ENCODE results near the gene CCDC91. TPM values are rescaled to one million over a fixed set of nuclear protein-coding genes. Genes with fewer than 3 reads are reported as not detected.

Gene CCDC91
- total and polyA plus RNA-seq, 2 donors (not counting 1 experiment from before 2014, with no cell fraction given): 23.9 to 47.6 TPM

GRCh38 chr12:28242129-28242495 is 51.9 kb downstream of the CCDC91 start:
- Histone ChIP-seq H3K4me2 (ENCODE audit: extremely low read depth, insufficient read depth, low read length) (no peak overlapping the region), H3K4me3 (replicated peaks in 1 of 4; ENCODE audit: control extremely low read depth in 1 of 4, insufficient read depth in 1 of 4, low read depth in 3 of 4, low read length in 4 of 4) (no peak overlapping the region), H3K9me3 (ENCODE audit: control insufficient read depth, insufficient read depth, low read depth, low read length) (no peaks in the 10 kb centered on the region), H3K9ac (ENCODE audit: insufficient read depth, low read length) (no peak overlapping the region), H3K4me1 (ENCODE audit: control insufficient read depth, extremely low read depth, insufficient read depth, low read length) (no peaks in the 10 kb centered on the region), H4K20me1 (ENCODE audit: control insufficient read depth, extremely low read depth, insufficient read depth, low read length) (no peaks in the 10 kb centered on the region), H3K27ac (ENCODE audit: insufficient read depth, low read length) (no peak overlapping the region), H3K36me3 (ENCODE audit: control insufficient read depth, insufficient read depth, low read length) (no peaks in the 10 kb centered on the region), H3K79me2 (ENCODE audit: control insufficient read depth, insufficient read depth, low read length) (no peaks in the 10 kb centered on the region), H2AFZ (ENCODE audit: low read length) (no peak overlapping the region), H3K27me3 (ENCODE audit: control insufficient read depth, insufficient read depth, low read length) (no peaks in the 10 kb centered on the region)
- no peak for DNase-seq (ENCODE audit: low read depth in 2 of 2)
- TF ChIP-seq, protein P1, sequence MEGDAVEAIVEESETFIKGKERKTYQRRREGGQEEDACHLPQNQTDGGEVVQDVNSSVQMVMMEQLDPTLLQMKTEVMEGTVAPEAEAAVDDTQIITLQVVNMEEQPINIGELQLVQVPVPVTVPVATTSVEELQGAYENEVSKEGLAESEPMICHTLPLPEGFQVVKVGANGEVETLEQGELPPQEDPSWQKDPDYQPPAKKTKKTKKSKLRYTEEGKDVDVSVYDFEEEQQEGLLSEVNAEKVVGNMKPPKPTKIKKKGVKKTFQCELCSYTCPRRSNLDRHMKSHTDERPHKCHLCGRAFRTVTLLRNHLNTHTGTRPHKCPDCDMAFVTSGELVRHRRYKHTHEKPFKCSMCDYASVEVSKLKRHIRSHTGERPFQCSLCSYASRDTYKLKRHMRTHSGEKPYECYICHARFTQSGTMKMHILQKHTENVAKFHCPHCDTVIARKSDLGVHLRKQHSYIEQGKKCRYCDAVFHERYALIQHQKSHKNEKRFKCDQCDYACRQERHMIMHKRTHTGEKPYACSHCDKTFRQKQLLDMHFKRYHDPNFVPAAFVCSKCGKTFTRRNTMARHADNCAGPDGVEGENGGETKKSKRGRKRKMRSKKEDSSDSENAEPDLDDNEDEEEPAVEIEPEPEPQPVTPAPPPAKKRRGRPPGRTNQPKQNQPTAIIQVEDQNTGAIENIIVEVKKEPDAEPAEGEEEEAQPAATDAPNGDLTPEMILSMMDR (conservative IDR thresholded peaks at IDR 0.05 in 1 of 2, IDR thresholded peaks at IDR 0.05 in 1 of 2; ENCODE audit: low read depth in 1 of 2, low read length in 2 of 2): no peak
- TF ChIP-seq EZH2 (IDR thresholded peaks at IDR 0.05; ENCODE audit: low read length, missing control alignments): no peak

DNA sequence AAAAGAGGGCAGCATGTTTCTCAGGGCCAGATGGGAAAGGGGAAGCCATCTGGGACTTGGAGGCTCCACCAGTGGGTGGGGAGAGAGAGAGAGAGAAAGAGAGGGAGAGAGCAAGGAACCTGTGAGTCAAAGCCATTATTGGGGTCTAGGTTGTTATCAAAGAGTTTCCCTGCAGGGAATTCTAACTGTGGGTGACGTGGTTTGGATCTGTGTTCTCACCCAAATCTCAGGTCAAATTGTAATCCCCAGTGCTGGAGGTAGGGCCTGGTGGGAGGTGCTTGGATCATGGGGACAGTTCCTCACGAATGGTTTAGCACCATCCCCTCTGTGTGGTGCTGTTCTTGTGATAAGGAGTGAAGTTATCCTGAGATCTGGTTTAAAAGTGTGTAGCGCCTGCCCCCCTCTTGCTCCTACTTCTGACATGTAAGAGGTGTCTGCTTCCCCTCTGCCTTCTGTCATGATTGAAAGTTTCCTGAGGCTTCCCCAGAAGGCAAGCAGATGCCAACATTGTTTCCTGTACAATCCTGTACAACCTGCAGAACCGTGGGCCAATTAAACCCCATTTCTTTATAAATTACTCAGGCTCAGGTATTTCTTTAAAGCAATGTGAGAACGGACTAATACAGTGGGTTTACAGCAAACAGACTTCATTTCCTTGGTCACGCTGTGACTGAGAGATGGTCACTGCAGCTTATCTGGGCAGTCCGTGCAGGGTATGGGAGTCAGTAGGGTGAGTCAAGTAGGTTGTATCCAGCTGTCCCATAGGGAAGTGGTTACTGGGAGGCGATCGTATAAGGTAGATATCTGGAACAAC is 52.4 kb downstream of the CCDC91 start:
- no peak overlapping the region for H3K27ac ChIP-seq (ENCODE audit: insufficient read depth, low read length)
- no peaks in the 10 kb centered on the region for H4K20me1 ChIP-seq (ENCODE audit: control insufficient read depth, extremely low read depth, insufficient read depth, low read length)
- no peak overlapping the region for H3K4me2 ChIP-seq (ENCODE audit: extremely low read depth, insufficient read depth, low read length)
- H3K9ac ChIP-seq (ENCODE audit: insufficient read depth, low read length): no peak overlapping the region
- peak in 1 of 2 donors; percentile 63 for DNase-seq (ENCODE audit: low read depth in 2 of 2)
- no peak overlapping the region for H2AFZ ChIP-seq (ENCODE audit: low read length)
- H3K79me2 ChIP-seq (ENCODE audit: control insufficient read depth, insufficient read depth, low read length): no peaks in the 10 kb centered on the region
- TF ChIP-seq, protein P1 (conservative IDR thresholded peaks at IDR 0.05 in 1 of 2, IDR thresholded peaks at IDR 0.05 in 1 of 2; ENCODE audit: low read depth in 1 of 2, low read length in 2 of 2): no peak
- no peak for TF ChIP-seq EZH2 (IDR thresholded peaks at IDR 0.05; ENCODE audit: low read length, missing control alignments)
- H3K36me3 ChIP-seq (ENCODE audit: control insufficient read depth, insufficient read depth, low read length): no peaks in the 10 kb centered on the region
- H3K27me3 ChIP-seq (ENCODE audit: control insufficient read depth, insufficient read depth, low read length): no peaks in the 10 kb centered on the region
- no peaks in the 10 kb centered on the region for H3K4me1 ChIP-seq (ENCODE audit: control insufficient read depth, extremely low read depth, insufficient read depth, low read length)
- no peak overlapping the region for H3K4me3 ChIP-seq (replicated peaks in 1 of 4; ENCODE audit: control extremely low read depth in 1 of 4, insufficient read depth in 1 of 4, low read depth in 3 of 4, low read length in 4 of 4)
- H3K9me3 ChIP-seq (ENCODE audit: control insufficient read depth, insufficient read depth, low read depth, low read length): no peaks in the 10 kb centered on the region

DNA sequence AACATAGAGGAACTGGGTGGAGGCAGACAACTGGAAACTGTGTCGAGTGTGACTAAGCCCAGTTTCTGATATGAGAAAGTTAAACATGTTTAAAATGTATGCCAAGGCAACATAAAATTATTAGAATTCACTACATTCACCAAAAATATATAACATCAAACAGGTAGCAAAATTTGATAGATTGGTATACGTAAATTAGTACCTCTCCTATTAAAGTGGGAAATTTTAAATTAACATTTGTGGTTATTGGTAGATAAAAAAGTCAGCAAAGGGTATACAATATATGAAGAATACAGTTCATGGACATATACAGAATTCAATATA is 53.0 kb downstream of the CCDC91 start:
- H3K27ac ChIP-seq (ENCODE audit: insufficient read depth, low read length): no peak overlapping the region
- H3K9ac ChIP-seq (ENCODE audit: insufficient read depth, low read length): no peak overlapping the region
- no peaks in the 10 kb centered on the region for H3K36me3 ChIP-seq (ENCODE audit: control insufficient read depth, insufficient read depth, low read length)
- H3K27me3 ChIP-seq (ENCODE audit: control insufficient read depth, insufficient read depth, low read length): no peaks in the 10 kb centered on the region
- no peak overlapping the region for H3K4me3 ChIP-seq (replicated peaks in 1 of 4; ENCODE audit: control extremely low read depth in 1 of 4, insufficient read depth in 1 of 4, low read depth in 3 of 4, low read length in 4 of 4)
- no peak for DNase-seq (ENCODE audit: low read depth in 2 of 2)
- no peaks in the 10 kb centered on the region for H3K79me2 ChIP-seq (ENCODE audit: control insufficient read depth, insufficient read depth, low read length)
- H2AFZ ChIP-seq (ENCODE audit: low read length): no peak overlapping the region
- H4K20me1 ChIP-seq (ENCODE audit: control insufficient read depth, extremely low read depth, insufficient read depth, low read length): no peaks in the 10 kb centered on the region
- no peak overlapping the region for H3K4me2 ChIP-seq (ENCODE audit: extremely low read depth, insufficient read depth, low read length)
- no peaks in the 10 kb centered on the region for H3K9me3 ChIP-seq (ENCODE audit: control insufficient read depth, insufficient read depth, low read depth, low read length)
- H3K4me1 ChIP-seq (ENCODE audit: control insufficient read depth, extremely low read depth, insufficient read depth, low read length): no peaks in the 10 kb centered on the region
- TF ChIP-seq EZH2 (IDR thresholded peaks at IDR 0.05; ENCODE audit: low read length, missing control alignments): no peak
- TF ChIP-seq, protein P1 (conservative IDR thresholded peaks at IDR 0.05 in 1 of 2, IDR thresholded peaks at IDR 0.05 in 1 of 2; ENCODE audit: low read depth in 1 of 2, low read length in 2 of 2): no peak

Data from fibroblast of lung (primary cell).